Vagina (tissue), 2 donors: Measurements from ENCODE around the gene SLC49A3. TPM values are rescaled to one million over a fixed set of nuclear protein-coding genes. Genes with fewer than 3 reads are reported as not detected.

ENCODE experiments used
- DNase-seq, 2 donors: peaks; one replicate each; pipeline ENCODE4 v3.0.0-alpha.2; 2017; ENCODE audit errors: extremely low spot score in 2 of 2
- H3K27ac ChIP-seq: fragments of 200-600 bp; sonication (generic); one replicate; pipeline ENCODE4 v1.5.1; 2019
- H3K27me3 ChIP-seq: fragments of 200-600 bp; sonication (generic); one replicate; pipeline ENCODE4 v1.5.1; 2019
- H3K36me3 ChIP-seq, 2 donors: fragments of 200-600 bp; sonication (generic); one replicate each; pipeline ENCODE4 v1.5.1; 2017 to 2019
- H3K4me1 ChIP-seq: fragments of 200-600 bp; sonication (generic); one replicate; pipeline ENCODE4 v1.5.1; 2019
- H3K4me3 ChIP-seq, 2 donors: fragments of 200-600 bp; sonication (generic); 1 replicate in 1 of 2; 2 replicates in 1 of 2; pipeline ENCODE4 v1.5.1; 2016 to 2019
- H3K9me3 ChIP-seq: fragments of 200-600 bp; sonication (generic); one replicate; pipeline ENCODE4 v1.5.1; 2019
- CTCF ChIP-seq, 3 experiments: fragments of 450-650 bp in 2 of 3; fragments of 200-600 bp in 1 of 3; sonication (generic) in 1 of 3; IDR thresholded peaks; one replicate each; pipeline ENCODE4 v1.5.1; 2017 to 2019; ENCODE audit warnings: antibody characterized with exemption in 3 of 3, mild to moderate bottlenecking in 2 of 3, moderate library complexity in 2 of 3
- POLR2A ChIP-seq, 2 donors: fragments of 450-650 bp; IDR thresholded peaks; one replicate each; pipeline ENCODE4 v1.6.1; 2017; ENCODE audit warnings: antibody characterized with exemption in 2 of 2, mild to moderate bottlenecking in 2 of 2, moderate library complexity in 2 of 2
- POLR2AphosphoS5 ChIP-seq, 2 donors: sonication (generic); formaldehyde crosslinking; IDR thresholded peaks; one replicate each; pipeline ENCODE4 v1.9.0; 2017; ENCODE audit warnings: antibody characterized with exemption in 2 of 2, mild to moderate bottlenecking in 2 of 2, low read depth in 1 of 2; ENCODE audit not compliant: insufficient read depth in 1 of 2
- intact Hi-C: fragments of 100-400 bp; cut with DNase I; formaldehyde crosslinking; loops from one replicate; pipeline ENCODE4 v1.15.1; 2023
- total RNA-seq: library from RNA; depleted of rRNA; stranded (reverse); fragments of >200 nt; gene quantifications from one replicate; pipeline ENCODE4 v1.2.3, GENCODE V29; 2016

Gene SLC49A3
- total RNA-seq, 1 donor from 2014 or later, result 11.0 TPM

- Histone ChIP-seq H3K4me3 (no peak overlapping the region), H3K9me3 (no peaks in the 10 kb centered on the region), H3K27me3 (no peaks in the 10 kb centered on the region), H3K27ac (no peak overlapping the region), H3K36me3 (no peaks in the 10 kb centered on the region), H3K4me1 (peaks cover 17% of the 10 kb centered on the region)
- intact Hi-C loops, result no loop called here
- no peak for DNase-seq
- TF ChIP-seq POLR2AphosphoS5 (IDR thresholded peaks at IDR 0.05; ENCODE audit: insufficient read depth in 1 of 2, low read depth in 1 of 2) (no peak), POLR2A (IDR thresholded peaks at IDR 0.05) (no peak), CTCF (IDR thresholded peaks at IDR 0.05) (no peak)
Measured at GRCh38 chr4:661231-661630, 27.7 kb downstream of the SLC49A3 start.

GRCh38 chr4:660401-660800, 28.6 kb downstream of the SLC49A3 start:
- TF ChIP-seq POLR2A (IDR thresholded peaks at IDR 0.05) (no peak), CTCF (IDR thresholded peaks at IDR 0.05) (no peak), POLR2AphosphoS5 (IDR thresholded peaks at IDR 0.05; ENCODE audit: insufficient read depth in 1 of 2, low read depth in 1 of 2) (no peak)
- no peak overlapping the region for H3K4me3 ChIP-seq
- H3K9me3 ChIP-seq, result no peaks in the 10 kb centered on the region
- no peak overlapping the region for H3K27ac ChIP-seq
- H3K27me3 ChIP-seq, result no peaks in the 10 kb centered on the region
- no peak for DNase-seq
- H3K4me1 ChIP-seq, result peaks cover 17% of the 10 kb centered on the region
- H3K36me3 ChIP-seq, result no peaks in the 10 kb centered on the region
- intact Hi-C loops, result no loop called here

- Histone ChIP-seq H3K9me3 (no peaks in the 10 kb centered on the region), H3K27me3 (no peaks in the 10 kb centered on the region), H3K4me3 (no peak overlapping the region), H3K36me3 (no peaks in the 10 kb centered on the region), H3K27ac (no peak overlapping the region), H3K4me1 (peaks cover 17% of the 10 kb centered on the region)
- DNase-seq, result no peak
- intact Hi-C loops, result no loop called here
- TF ChIP-seq POLR2AphosphoS5 (IDR thresholded peaks at IDR 0.05; ENCODE audit: insufficient read depth in 1 of 2, low read depth in 1 of 2), result no peak
- TF ChIP-seq CTCF (IDR thresholded peaks at IDR 0.05), result no peak
- no peak for TF ChIP-seq POLR2A (IDR thresholded peaks at IDR 0.05)
Measured at GRCh38 chr4:659851-660250, 29.1 kb downstream of the SLC49A3 start.

GRCh38 chr4:658681-659667, 30.0 kb downstream of the SLC49A3 start:
- Histone ChIP-seq H3K27me3 (no peaks in the 10 kb centered on the region), H3K4me3 (no peak overlapping the region), H3K4me1 (peaks cover 12% of the 10 kb centered on the region), H3K9me3 (no peaks in the 10 kb centered on the region), H3K27ac (no peak overlapping the region), H3K36me3 (no peaks in the 10 kb centered on the region)
- TF ChIP-seq POLR2AphosphoS5 (IDR thresholded peaks at IDR 0.05; ENCODE audit: insufficient read depth in 1 of 2, low read depth in 1 of 2) (no peak), CTCF (IDR thresholded peaks at IDR 0.05) (no peak)
- intact Hi-C loops, result no loop called here
- no peak for DNase-seq
